Mesenchymal stem cell (in vitro differentiated cells and primary cell): Measurements from ENCODE around the gene EPB41L1.

Experiments
- DNase-seq: peaks from one replicate; pipeline ENCODE4 v3.0.0-alpha.2; 2013
- H2AFZ ChIP-seq: one replicate; pipeline ENCODE4 v1.6.1; 2013; ENCODE audit warnings: low read depth, mild to moderate bottlenecking, control low read depth, inconsistent platforms, low read length, moderate library complexity
- H2AK5ac ChIP-seq: 2 replicates; pipeline ENCODE4 v1.6.1; 2013; ENCODE audit warnings: low read length, moderate library complexity, mild to moderate bottlenecking, inconsistent platforms; ENCODE audit not compliant: severe bottlenecking
- H2BK120ac ChIP-seq: one replicate; pipeline ENCODE4 v1.6.1; 2013; ENCODE audit warnings: low read depth, mild to moderate bottlenecking, inconsistent platforms, low read length, moderate library complexity
- H2BK12ac ChIP-seq, 2 experiments: one replicate each; pipeline ENCODE4 v1.6.1; 2013; ENCODE audit warnings: inconsistent platforms in 2 of 2, low read length in 2 of 2, mild to moderate bottlenecking in 2 of 2, moderate library complexity in 2 of 2, control low read depth in 1 of 2
- H2BK15ac ChIP-seq: one replicate; pipeline ENCODE4 v1.6.1; 2013; ENCODE audit warnings: mild to moderate bottlenecking, low read depth, inconsistent platforms; ENCODE audit not compliant: poor library complexity, severe bottlenecking
- H2BK5ac ChIP-seq: 2 replicates; pipeline ENCODE4 v1.6.1; 2013; ENCODE audit warnings: low read depth, mild to moderate bottlenecking, low read length, control low read depth, inconsistent platforms; ENCODE audit not compliant: poor library complexity, severe bottlenecking
- H3K14ac ChIP-seq, 2 experiments: one replicate each; pipeline ENCODE4 v1.6.1; 2013; ENCODE audit warnings: inconsistent platforms in 2 of 2, low read length in 2 of 2, control low read depth in 1 of 2, mild to moderate bottlenecking in 1 of 2, moderate library complexity in 1 of 2
- H3K18ac ChIP-seq, 2 experiments: one replicate each; pipeline ENCODE4 v1.6.1; 2013; ENCODE audit warnings: inconsistent platforms in 2 of 2, low read length in 2 of 2, control low read depth in 1 of 2, low read depth in 1 of 2, mild to moderate bottlenecking in 1 of 2
- H3K23ac ChIP-seq, 2 experiments: one replicate each; pipeline ENCODE4 v1.6.1; 2013; ENCODE audit warnings: inconsistent platforms in 2 of 2, low read length in 2 of 2, mild to moderate bottlenecking in 2 of 2, moderate library complexity in 2 of 2, control low read depth in 1 of 2
- H3K27ac ChIP-seq: 2 replicates; pipeline ENCODE4 v1.5.1; 2013; ENCODE audit warnings: mild to moderate bottlenecking, moderate library complexity, low read length, control low read depth, inconsistent platforms; ENCODE audit not compliant: poor library complexity, severe bottlenecking
- H3K27me3 ChIP-seq, 2 experiments: 2 replicates each; pipeline versions ENCODE4 v1.6.1 to v1.7.0; 2013; ENCODE audit warnings: low read length in 2 of 2, mild to moderate bottlenecking in 2 of 2, moderate library complexity in 2 of 2, control low read depth in 1 of 2, inconsistent platforms in 1 of 2; ENCODE audit not compliant: control insufficient read depth in 1 of 2, insufficient read depth in 1 of 2
- H3K36me3 ChIP-seq, 2 experiments: 2 replicates each; pipeline versions ENCODE4 v1.6.1 to v1.7.0; 2013; ENCODE audit warnings: low read length in 2 of 2, control low read depth in 1 of 2, inconsistent platforms in 1 of 2, low read depth in 1 of 2, mild to moderate bottlenecking in 1 of 2; ENCODE audit not compliant: insufficient read depth in 2 of 2, control insufficient read depth in 1 of 2
- H3K4ac ChIP-seq, 2 experiments: one replicate each; pipeline ENCODE4 v1.6.1; 2013; ENCODE audit warnings: inconsistent platforms in 2 of 2, low read length in 2 of 2, mild to moderate bottlenecking in 2 of 2, moderate library complexity in 2 of 2, control low read depth in 1 of 2, low read depth in 1 of 2
- H3K4me1 ChIP-seq: 2 replicates; pipeline ENCODE4 v1.6.1; 2013; ENCODE audit warnings: low read depth, low read length, control low read depth; ENCODE audit not compliant: control insufficient read depth, insufficient read depth
- H3K4me2 ChIP-seq: 2 replicates; pipeline ENCODE4 v1.6.1; 2013; ENCODE audit warnings: low read length, mild to moderate bottlenecking, inconsistent platforms; ENCODE audit not compliant: poor library complexity, severe bottlenecking
- H3K4me3 ChIP-seq, 2 experiments: 2 replicates each; pipeline versions ENCODE4 v1.5.1 to v1.7.0; 2013; ENCODE audit warnings: low read length in 2 of 2, mild to moderate bottlenecking in 2 of 2, control low read depth in 1 of 2, low read depth in 1 of 2; ENCODE audit not compliant: insufficient read depth in 1 of 2
- H3K79me1 ChIP-seq: replicated peaks from 2 replicates; pipeline ENCODE4 v1.6.1; 2013; ENCODE audit warnings: mild to moderate bottlenecking, control low read depth, low read length, inconsistent platforms; ENCODE audit not compliant: poor library complexity, severe bottlenecking
- H3K9ac ChIP-seq: 2 replicates; pipeline ENCODE4 v1.7.0; 2013; ENCODE audit warnings: mild to moderate bottlenecking, low read length, moderate library complexity
- H3K9me3 ChIP-seq: 2 replicates; pipeline ENCODE4 v1.7.0; 2013; ENCODE audit warnings: mild to moderate bottlenecking, low read length; ENCODE audit not compliant: control insufficient read depth
- H4K8ac ChIP-seq: one replicate; pipeline ENCODE4 v1.6.1; 2013; ENCODE audit warnings: inconsistent platforms, mild to moderate bottlenecking, low read length, moderate library complexity
- H4K91ac ChIP-seq: one replicate; pipeline ENCODE4 v1.6.1; 2013; ENCODE audit warnings: mild to moderate bottlenecking, low read length, inconsistent platforms
- WGBS: methylation state at CpG from one replicate; pipeline ENCODE4 v1.1.7; 2013; ENCODE audit warnings: mixed read lengths; 5-methylcytosine and 5-hydroxymethylcytosine counted together

Gene EPB41L1

GRCh38 chr20:36253036-36253435 is 98.5 kb downstream of the EPB41L1 start:
- H3K4me3 ChIP-seq = no peak overlapping the region

GRCh38 chr20:36254076-36254475 is 99.5 kb downstream of the EPB41L1 start:
- Histone ChIP-seq H3K23ac (no peak overlapping the region), H2BK5ac (no peak overlapping the region), H3K79me1 (peaks cover 29% of the 10 kb centered on the region), H3K4me3 (no peak overlapping the region), H3K27ac (no peak overlapping the region), H3K9ac (no peak overlapping the region), H2AFZ (no peak overlapping the region), H2BK120ac (no peak overlapping the region), H3K14ac (no peak overlapping the region), H2AK5ac (no peak overlapping the region), H2BK15ac (no peak overlapping the region), H3K4me2 (no peak overlapping the region), H3K4me1 (no peaks in the 10 kb centered on the region), H4K91ac (no peak overlapping the region), H3K27me3 (no peaks in the 10 kb centered on the region), H4K8ac (no peak overlapping the region), H3K4ac (no peak overlapping the region), H3K9me3 (no peaks in the 10 kb centered on the region), H2BK12ac (no peak overlapping the region), H3K18ac (no peak overlapping the region), H3K36me3 (peaks cover 45 to 78% of the 10 kb centered on the region in 2 experiments)
- WGBS = 91% methylated on average over 2 of the region's 2 CpGs
- no peak for DNase-seq

More at GRCh38 chr20:36253036-36253435, 98.5 kb downstream of the EPB41L1 start:
- Histone ChIP-seq H3K9ac (no peak overlapping the region), H2BK15ac (no peak overlapping the region), H2BK5ac (no peak overlapping the region), H4K91ac (no peak overlapping the region), H3K79me1 (peaks cover 30% of the 10 kb centered on the region), H3K4me2 (no peak overlapping the region), H2BK12ac (no peak overlapping the region), H3K27me3 (no peaks in the 10 kb centered on the region), H2AFZ (no peak overlapping the region), H3K36me3 (peaks cover 41 to 86% of the 10 kb centered on the region in 2 experiments), H3K4me1 (no peaks in the 10 kb centered on the region), H3K23ac (no peak overlapping the region), H3K14ac (no peak overlapping the region), H3K4ac (no peak overlapping the region), H3K27ac (no peak overlapping the region), H2AK5ac (no peak overlapping the region), H2BK120ac (no peak overlapping the region), H4K8ac (no peak overlapping the region), H3K18ac (no peak overlapping the region), H3K9me3 (no peaks in the 10 kb centered on the region)
- DNase-seq = no peak
- over 99% methylated on average over 8 of the region's 9 CpGs for WGBS

GRCh38 chr20:36255445-36255844 is 100.9 kb downstream of the EPB41L1 start:
- no peak overlapping the region for H3K4ac ChIP-seq
- no peak overlapping the region for H2BK5ac ChIP-seq
- H3K27ac ChIP-seq = no peak overlapping the region
- H3K36me3 ChIP-seq = peaks cover 45 to 65% of the 10 kb centered on the region in 2 experiments
- H3K27me3 ChIP-seq = no peaks in the 10 kb centered on the region
- DNase-seq = no peak
- peaks cover 28% of the 10 kb centered on the region for H3K79me1 ChIP-seq
- H4K8ac ChIP-seq = no peak overlapping the region
- no peak overlapping the region for H2BK12ac ChIP-seq
- H3K4me3 ChIP-seq = no peak overlapping the region
- H3K9ac ChIP-seq = no peak overlapping the region
- no peak overlapping the region for H2AFZ ChIP-seq
- H2BK120ac ChIP-seq = no peak overlapping the region
- no peaks in the 10 kb centered on the region for H3K9me3 ChIP-seq
- no peak overlapping the region for H3K14ac ChIP-seq
- no peak overlapping the region for H2BK15ac ChIP-seq
- no peak overlapping the region for H3K4me2 ChIP-seq
- WGBS = 93% methylated on average over 12 of the region's 12 CpGs
- H4K91ac ChIP-seq = no peak overlapping the region
- no peak overlapping the region for H2AK5ac ChIP-seq
- no peak overlapping the region for H3K18ac ChIP-seq
- no peaks in the 10 kb centered on the region for H3K4me1 ChIP-seq
- H3K23ac ChIP-seq = no peak overlapping the region

- peaks cover 2% of the 10 kb centered on the region for H3K79me1 ChIP-seq
- no peaks in the 10 kb centered on the region for H3K4me1 ChIP-seq
- peaks cover 5 to 15% of the 10 kb centered on the region in 2 experiments for H3K27me3 ChIP-seq
- H3K4ac ChIP-seq = no peak overlapping the region
- H2AK5ac ChIP-seq = no peak overlapping the region
- peaks cover 26% of the 10 kb centered on the region in 2 experiments for H3K36me3 ChIP-seq
- no peaks in the 10 kb centered on the region for H3K9me3 ChIP-seq
- H3K4me2 ChIP-seq = no peak overlapping the region
- no peak overlapping the region for H3K23ac ChIP-seq
- H3K18ac ChIP-seq = no peak overlapping the region
- H2AFZ ChIP-seq = no peak overlapping the region
- no peak overlapping the region for H2BK15ac ChIP-seq
- no peak overlapping the region for H2BK12ac ChIP-seq
- no peak overlapping the region for H3K14ac ChIP-seq
- no peak overlapping the region for H2BK5ac ChIP-seq
- no peak overlapping the region for H3K4me3 ChIP-seq
- H4K91ac ChIP-seq = no peak overlapping the region
- no peak for DNase-seq
- H2BK120ac ChIP-seq = no peak overlapping the region
- no peak overlapping the region for H4K8ac ChIP-seq
- H3K9ac ChIP-seq = no peak overlapping the region
- no peak overlapping the region for H3K27ac ChIP-seq
- WGBS = 47% methylated on average over 13 of the region's 16 CpGs
Observed at GRCh38 chr20:36259177-36260061, 104.9 kb downstream of the EPB41L1 start.
